Heart right ventricle (tissue), 16 donors: ENCODE measurements around the gene TSSK3. TPM values are rescaled to one million over a fixed set of nuclear protein-coding genes. Genes with fewer than 3 reads are reported as not detected.

Experiments
- ATAC-seq, 8 donors: fragments of 200-7000 bp; cut with Tn5 transposase; one replicate each; pipeline ENCODE4 v1.9.1; 2020; ENCODE audit warnings: mild to moderate bottlenecking in 8 of 8, moderate library complexity in 8 of 8, moderate number of reproducible peaks in 1 of 8
- DNase-seq, 2 donors: peaks; one replicate each; pipeline ENCODE4 v3.0.0-alpha.2; 2020
- H3K27ac ChIP-seq, 10 donors: fragments of 200-600 bp; sonication (generic) in 2 of 10; one replicate each; pipeline versions ENCODE4 v1.5.0 to v1.8.0; 2020 to 2022; ENCODE audit warnings: mild to moderate bottlenecking in 3 of 10
- H3K27me3 ChIP-seq, 7 donors: fragments of 200-600 bp; one replicate each; pipeline ENCODE4 v1.8.0; 2021 to 2022; ENCODE audit warnings: mild to moderate bottlenecking in 2 of 7
- H3K36me3 ChIP-seq, 9 donors: fragments of 200-600 bp; sonication (generic) in 1 of 9; one replicate each; pipeline versions ENCODE4 v1.5.0 to v1.8.0; 2020 to 2022; ENCODE audit warnings: mild to moderate bottlenecking in 2 of 9
- H3K4me1 ChIP-seq, 9 donors: fragments of 200-600 bp; sonication (generic) in 1 of 9; one replicate each; pipeline versions ENCODE4 v1.5.0 to v1.8.0; 2020 to 2022; ENCODE audit warnings: mild to moderate bottlenecking in 4 of 9
- H3K4me3 ChIP-seq, 10 donors: fragments of 200-600 bp; sonication (generic) in 2 of 10; one replicate each; pipeline versions ENCODE4 v1.5.0 to v1.8.0; 2020 to 2022; ENCODE audit warnings: mild to moderate bottlenecking in 7 of 10, moderate library complexity in 2 of 10
- H3K9me3 ChIP-seq, 11 donors: fragments of 200-600 bp in 10 of 11; sonication (generic) in 2 of 11; one replicate each; pipeline versions ENCODE4 v1.5.0 to v1.8.0; 2013 to 2022; ENCODE audit warnings: mild to moderate bottlenecking in 2 of 11, control low read depth in 1 of 11, moderate library complexity in 1 of 11
- CTCF ChIP-seq, 9 donors: fragments of 200-600 bp; sonication (generic) in 2 of 9; IDR thresholded peaks; one replicate each; pipeline versions ENCODE4 v1.5.0 to v1.8.0; 2021 to 2022; ENCODE audit warnings: antibody characterized with exemption in 9 of 9, mild to moderate bottlenecking in 5 of 9, moderate library complexity in 1 of 9
- WGBS, 2 donors: extraction: QIAGEN DNeasy Blood & Tissue Kit; methylation state at CpG; one replicate each; pipeline ENCODE4 v1.1.7; 2013; ENCODE audit warnings: inconsistent platforms in 1 of 2; 5-methylcytosine and 5-hydroxymethylcytosine counted together
- intact Hi-C, 10 donors: fragments of 100-400 bp; cut with DNase I; formaldehyde crosslinking; loops; one replicate each; pipeline versions ENCODE4 v1.11.1 to v1.14.2; 2022
- polyA plus RNA-seq, 2 donors: library from polyadenylated mRNA; stranded (reverse); fragments of 200-250 nt; gene quantifications; one replicate each; pipeline ENCODE4 v1.2.3, GENCODE V29; 2013
- total RNA-seq, 10 donors: library from RNA; stranded (reverse); fragmentation: NEBNext Ultra II Directional in 3 of 10; extraction: Animal tissue kit (Norgen Biotek cat#: 25700) in 3 of 10; gene quantifications; one replicate each; pipeline versions ENCODE4 v1.2.1 to v1.2.4, GENCODE V29; 2021 to 2023
- donor health status: Arrhythmogenic right ventricular cardiomyopathy.
- donor health status: ischemic (EF 13 %, LVEDD 7.1; RV severe dilation, severe dysfunction).
- donor health status: healthy with polysubstance abuse.
- donor health status: DM: no; HTN: yes; CAD: no.
- donor health status: DM: no; HTN: no; CAD: no.
- donor health status: ischemic (EF 25% LVEDD 6.9; RV normal size, moderate dysfunction).
- donor health status: ischemic (EF 25% LVEDD 5.7; RV mildly dilated, moderate dysfunction).
- donor health status: healthy.
- donor health status: DM: yes; HTN: yes; CAD: no.
- donor health status: Ischemic cardiomyopathy.
- donor health status: ischemic (EF 35%, LVEDD 5.7; RV mildly dilated, moderate dysfunction).
- donor health status: nonischemic (EF 11% LVEDD 7.7; RV severe dilation, severe dysfunction).
- donor health status: DM: yes; HTN: yes; CAD: no.
- donor health status: PGD.
- donor health status: ischemic (EF 29% LVEDD 5.4; RV normal size, mild dysfunction).
- donor health status: nonischemic (EF 23%, LVEDD 6.1; RV moderate dilation, normal function).

TSSK3 gene
- total and polyA plus RNA-seq, 12 donors = 0.10 to 5.8 (median 1.7) TPM

- Histone ChIP-seq H3K4me1 (peaks cover 0 to 58% (median 37%) of the 10 kb centered on the region in 9 donors), H3K27ac (peak overlapping the region in 3 of 10 donors; percentile 22 to 86 (median 60))
- 81 to 84% methylated on average over 5 of the region's 5 CpGs for WGBS, 2 donors
These were observed 22.9 kb upstream of the TSSK3 start for GRCh38 chr1:32339363-32339978.

DNA sequence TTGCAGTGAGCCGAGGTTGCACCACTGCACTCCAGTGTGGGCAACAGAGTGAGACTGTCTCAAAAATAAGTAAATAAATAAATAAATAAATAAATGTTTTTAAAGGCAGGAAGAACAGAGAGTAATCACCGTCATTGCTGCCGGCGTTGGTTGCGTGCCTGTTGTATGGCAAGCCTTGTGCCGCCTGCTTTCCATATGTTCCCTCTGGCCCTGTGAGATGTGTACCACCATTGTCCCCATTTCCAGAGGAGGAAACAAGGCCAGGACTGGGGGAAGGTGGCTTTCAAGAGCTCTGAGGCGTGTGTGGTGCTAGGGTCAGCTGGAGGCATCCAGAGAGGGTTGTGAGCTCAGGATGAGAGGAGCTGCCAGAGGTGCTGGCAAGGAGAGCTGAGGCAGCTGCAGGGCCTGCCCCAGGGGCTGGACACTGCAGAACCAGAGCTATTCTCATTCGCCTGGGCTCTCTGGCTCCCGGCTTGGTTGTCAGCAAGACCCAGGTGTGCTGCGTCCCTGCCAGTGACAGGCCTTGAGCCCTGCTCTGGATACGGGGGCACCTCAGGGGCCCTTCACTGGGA is 21.1 kb upstream of the TSSK3 start:
- ATAC-seq (peak in 1 of 8 donors; percentile 27), DNase-seq (no peak)
- Histone ChIP-seq H3K9me3 (no peaks in the 10 kb centered on the region), H3K27me3 (peaks cover 0 to 4% (median 0%) of the 10 kb centered on the region in 7 donors), H3K27ac (no peak overlapping the region), H3K36me3 (no peaks in the 10 kb centered on the region), H3K4me3 (no peak overlapping the region), H3K4me1 (peaks cover 0 to 58% (median 36%) of the 10 kb centered on the region in 9 donors)
- intact Hi-C loops = no loop called here
- WGBS, 2 donors = 83 to 87% methylated on average over 11 of the region's 11 CpGs
- TF ChIP-seq CTCF (IDR thresholded peaks at IDR 0.05) = no peak

More at GRCh38 chr1:32339363-32339978, 22.9 kb upstream of the TSSK3 start:
- intact Hi-C loops = loop anchor here in 1 of 10 donors (5.0 kb wide), 1 partner anchor 53 kb away; the partner anchor contains the start of gene BSDC1
- Histone ChIP-seq H3K36me3 (peaks cover 0 to under 1% (median 0%) of the 10 kb centered on the region in 9 donors), H3K27me3 (peaks cover 0 to 10% (median 0%) of the 10 kb centered on the region in 7 donors), H3K4me3 (no peak overlapping the region), H3K9me3 (no peaks in the 10 kb centered on the region)
- DNase-seq = no peak
- ATAC-seq = no peak
- TF ChIP-seq CTCF (IDR thresholded peaks at IDR 0.05) = no peak

GRCh38 chr1:32341971-32342370 is 20.4 kb upstream of the TSSK3 start:
- Histone ChIP-seq H3K36me3 (no peaks in the 10 kb centered on the region), H3K4me1 (peaks cover 0 to 51% (median 29%) of the 10 kb centered on the region in 9 donors), H3K27ac (no peak overlapping the region), H3K4me3 (no peak overlapping the region), H3K9me3 (no peaks in the 10 kb centered on the region), H3K27me3 (peaks cover 0 to 11% (median 0%) of the 10 kb centered on the region in 7 donors)
- TF ChIP-seq CTCF (IDR thresholded peaks at IDR 0.05) = no peak
- intact Hi-C loops = no loop called here
- 77 to 79% methylated on average over 5 of the region's 5 CpGs for WGBS, 2 donors
- no peak for DNase-seq
- no peak for ATAC-seq

DNA sequence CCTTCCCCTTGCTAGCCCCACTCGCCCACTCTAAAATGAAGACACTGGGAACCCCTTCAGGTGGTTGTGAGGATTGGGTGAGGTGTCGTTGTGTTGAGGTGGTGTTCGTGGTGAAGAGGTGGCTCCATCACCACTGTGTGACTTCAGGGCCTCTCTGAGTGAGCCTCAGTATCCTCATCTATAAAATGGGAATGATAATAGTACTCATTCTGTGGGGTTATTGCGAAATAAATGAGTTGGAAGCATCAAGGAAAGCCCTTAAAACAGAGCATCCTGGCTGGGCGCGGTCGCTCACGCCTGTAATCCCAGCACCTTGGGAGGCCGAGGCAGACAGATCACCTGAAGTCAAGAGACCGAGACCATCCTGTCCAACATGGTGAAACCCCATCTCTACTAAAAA is 19.6 kb upstream of the TSSK3 start:
- Histone ChIP-seq H3K4me3 (no peak overlapping the region), H3K27ac (no peak overlapping the region), H3K9me3 (no peaks in the 10 kb centered on the region), H3K36me3 (no peaks in the 10 kb centered on the region), H3K4me1 (peaks cover 0 to 44% (median 22%) of the 10 kb centered on the region in 9 donors), H3K27me3 (peaks cover 0 to 11% (median 0%) of the 10 kb centered on the region in 7 donors)
- 95 to 98% methylated on average over 10 of the region's 10 CpGs for WGBS, 2 donors
- ATAC-seq (no peak), DNase-seq (no peak)
- no peak for TF ChIP-seq CTCF (IDR thresholded peaks at IDR 0.05)
- intact Hi-C loops = no loop called here
